Myocyte (in vitro differentiated cells): Measurements from ENCODE around the gene AKAP9. TPM values are rescaled to one million over a fixed set of nuclear protein-coding genes. Genes with fewer than 3 reads are reported as not detected.
"Not testable (repeated sequence)": the region's sequence is repeated elsewhere in the genome, so short reads cannot be mapped to it uniquely, and the experiment has no call there.

ENCODE experiments used
- DNase-seq: peaks from one replicate; pipeline ENCODE4 v3.0.0-alpha.2; 2012; ENCODE audit warnings: low read depth
- total RNA-seq: library from RNA; depleted of rRNA; stranded (reverse); fragments of >200 nt; gene quantifications from 2 replicates; pipeline ENCODE4 v1.2.3, GENCODE V29; 2014

AKAP9 gene
- total RNA-seq, 1 donor from 2014 or later, result 182 TPM

- no peak for DNase-seq
These were observed 65.4 kb downstream of the AKAP9 start for GRCh38 chr7:92006046-92006445.

- DNase-seq, result no peak
These were observed 69.6 kb downstream of the AKAP9 start for GRCh38 chr7:92010215-92010614.

- DNase-seq, result no peak
These were observed 72.9 kb downstream of the AKAP9 start for GRCh38 chr7:92013611-92014010.

- DNase-seq, result no peak
These were observed 80.0 kb downstream of the AKAP9 start for GRCh38 chr7:92020636-92021035.

GRCh38 chr7:92025260-92025659 lies 84.6 kb downstream of the AKAP9 start:
- peak; percentile 30 for DNase-seq

- not testable (repeated sequence) for DNase-seq
These were observed 86.0 kb downstream of the AKAP9 start for GRCh38 chr7:92026635-92027034.

GRCh38 chr7:92027128-92027527 lies 86.5 kb downstream of the AKAP9 start:
- DNase-seq, result not testable (repeated sequence)

GRCh38 chr7:92028226-92028625 lies 87.6 kb downstream of the AKAP9 start:
- DNase-seq, result no peak

GRCh38 chr7:92028686-92029085 lies 88.0 kb downstream of the AKAP9 start:
- DNase-seq, result no peak

GRCh38 chr7:92034116-92034515 lies 93.5 kb downstream of the AKAP9 start:
- DNase-seq, result peak; percentile 49

GRCh38 chr7:92035576-92035975 lies 94.9 kb downstream of the AKAP9 start:
- DNase-seq, result no peak

- no peak for DNase-seq
These were observed 99.2 kb downstream of the AKAP9 start for GRCh38 chr7:92039900-92040299.

- no peak for DNase-seq
These were observed 101.5 kb downstream of the AKAP9 start for GRCh38 chr7:92042056-92042737.

- DNase-seq, result no peak
These were observed 102.4 kb downstream of the AKAP9 start for GRCh38 chr7:92043098-92043497.

GRCh38 chr7:92043637-92044036 lies 103.0 kb downstream of the AKAP9 start:
- DNase-seq, result peak; percentile 37

GRCh38 chr7:92044148-92044547 lies 103.5 kb downstream of the AKAP9 start:
- peak; percentile 21 for DNase-seq

- DNase-seq, result peak; percentile 77
These were observed 104.3 kb downstream of the AKAP9 start for GRCh38 chr7:92044940-92045339.

- no peak for DNase-seq
These were observed 111.0 kb downstream of the AKAP9 start for GRCh38 chr7:92051655-92052054.

- DNase-seq, result no peak
These were observed 111.5 kb downstream of the AKAP9 start for GRCh38 chr7:92052159-92052558.

GRCh38 chr7:92052684-92053083 lies 112.0 kb downstream of the AKAP9 start:
- DNase-seq, result no peak

GRCh38 chr7:92053312-92053711 lies 112.7 kb downstream of the AKAP9 start:
- DNase-seq, result peak; percentile 44

- no peak for DNase-seq
These were observed 115.6 kb downstream of the AKAP9 start for GRCh38 chr7:92056286-92056685.

GRCh38 chr7:92057375-92057774 lies 116.7 kb downstream of the AKAP9 start:
- DNase-seq, result no peak

GRCh38 chr7:92058040-92058439 lies 117.4 kb downstream of the AKAP9 start:
- DNase-seq, result peak; percentile 30
